ENCODE data around the gene STRIP1. TPM values are rescaled to one million over a fixed set of nuclear protein-coding genes. Genes with fewer than 3 reads are reported as not detected.

Gene STRIP1
- total and polyA plus RNA-seq, 10 donors = 11.8 to 98.7 (median 59.3) TPM

GRCh38 chr1:110003747-110004428, 30.5 kb upstream of the STRIP1 start:
- intact Hi-C loops (cut with DNase I; ENCODE audit: low total_unique reads) = no loop called here
- DNase-seq = no peak
- Histone ChIP-seq H3K9me3 (no peaks in the 10 kb centered on the region), H3K27me3 (replicated peaks in 1 of 7) (no peaks in the 10 kb centered on the region), H3K4me3 (no peak overlapping the region), H3K27ac (peak overlapping the region in 7 of 8 donors; percentile 9 to 64 (median 44)), H3K36me3 (peaks cover 0 to 8% (median 2%) of the 10 kb centered on the region in 6 donors), H3K4me1 (peaks cover 7 to 49% (median 26%) of the 10 kb centered on the region in 6 donors)
- WGBS, 5 donors = 29 to 43% (median 40%) methylated on average over 8 of the region's 8 CpGs
- TF ChIP-seq CTCF (IDR thresholded peaks at IDR 0.05 in 8 of 11, conservative IDR thresholded peaks at IDR 0.05 in 3 of 11) (no peak), POLR2AphosphoS5 (IDR thresholded peaks at IDR 0.05) (peak in 1 of 3 donors; percentile 68)

GRCh38 chr1:110004583-110004982, 29.8 kb upstream of the STRIP1 start:
- H3K27ac ChIP-seq = peak overlapping the region in 6 of 8 donors; percentile 9 to 64 (median 50)
- 59 to 79% (median 74%) methylated on average over 1 of the region's 1 CpG for WGBS, 5 donors
- no peak for DNase-seq

GRCh38 chr1:110005971-110006370, 28.5 kb upstream of the STRIP1 start:
- no peaks in the 10 kb centered on the region for H3K27me3 ChIP-seq (replicated peaks in 1 of 7)
- H3K9me3 ChIP-seq = no peaks in the 10 kb centered on the region
- H3K4me1 ChIP-seq = peaks cover 7 to 47% (median 25%) of the 10 kb centered on the region in 6 donors
- no peak overlapping the region for H3K4me3 ChIP-seq
- intact Hi-C loops (cut with DNase I; ENCODE audit: low total_unique reads) = no loop called here
- no peak for DNase-seq
- no peak for TF ChIP-seq POLR2A (IDR thresholded peaks at IDR 0.05)
- TF ChIP-seq CTCF (IDR thresholded peaks at IDR 0.05 in 8 of 11, conservative IDR thresholded peaks at IDR 0.05 in 3 of 11) = no peak
- no peak for TF ChIP-seq POLR2AphosphoS5 (IDR thresholded peaks at IDR 0.05)
- H3K36me3 ChIP-seq = peaks cover 0 to 29% (median 16%) of the 10 kb centered on the region in 6 donors
- no peak overlapping the region for H3K27ac ChIP-seq

More at GRCh38 chr1:110004583-110004982, 29.8 kb upstream of the STRIP1 start:
- no peaks in the 10 kb centered on the region for H3K9me3 ChIP-seq
- no peak overlapping the region for H3K4me3 ChIP-seq
- intact Hi-C loops (cut with DNase I; ENCODE audit: low total_unique reads) = no loop called here
- peaks cover 7 to 42% (median 23%) of the 10 kb centered on the region in 6 donors for H3K4me1 ChIP-seq
- no peak for TF ChIP-seq POLR2A (IDR thresholded peaks at IDR 0.05)
- no peak for TF ChIP-seq POLR2AphosphoS5 (IDR thresholded peaks at IDR 0.05)
- no peak for TF ChIP-seq CTCF (IDR thresholded peaks at IDR 0.05 in 8 of 11, conservative IDR thresholded peaks at IDR 0.05 in 3 of 11)
- no peaks in the 10 kb centered on the region for H3K27me3 ChIP-seq (replicated peaks in 1 of 7)
- peaks cover 0 to 15% (median 9%) of the 10 kb centered on the region in 6 donors for H3K36me3 ChIP-seq

- 42 to 81% (median 72%) methylated on average over 1 of the region's 1 CpG for WGBS, 5 donors
- no peak for TF ChIP-seq CTCF (IDR thresholded peaks at IDR 0.05 in 8 of 11, conservative IDR thresholded peaks at IDR 0.05 in 3 of 11)
- no peak for TF ChIP-seq POLR2AphosphoS5 (IDR thresholded peaks at IDR 0.05)
- peaks cover 0 to 34% (median 21%) of the 10 kb centered on the region in 6 donors for H3K36me3 ChIP-seq
- DNase-seq = no peak
- no peak overlapping the region for H3K4me3 ChIP-seq
- intact Hi-C loops (cut with DNase I; ENCODE audit: low total_unique reads) = no loop called here
- H3K4me1 ChIP-seq = peaks cover 7 to 53% (median 29%) of the 10 kb centered on the region in 6 donors
- no peaks in the 10 kb centered on the region for H3K9me3 ChIP-seq
- no peak overlapping the region for H3K27ac ChIP-seq
- no peaks in the 10 kb centered on the region for H3K27me3 ChIP-seq (replicated peaks in 1 of 7)
Measured at GRCh38 chr1:110006516-110006915, 27.9 kb upstream of the STRIP1 start.
